Omental fat pad (tissue), 4 donors: Measurements from ENCODE around the gene OR8D1. TPM values are rescaled to one million over a fixed set of nuclear protein-coding genes. Genes with fewer than 3 reads are reported as not detected.

Source experiments
- ATAC-seq: fragments of 150-250 bp; one replicate; pipeline ENCODE4 v1.9.1; 2016; ENCODE audit warnings: mild to moderate bottlenecking, moderate library complexity; ENCODE audit not compliant: low FRiP score
- DNase-seq: peaks from one replicate; pipeline ENCODE4 v3.0.0-alpha.2; 2019; ENCODE audit warnings: low spot score
- CTCF ChIP-seq, 3 donors: fragments of 450-650 bp; IDR thresholded peaks; one replicate each; pipeline ENCODE4 v1.5.1; 2016 to 2017; ENCODE audit warnings: antibody characterized with exemption in 3 of 3, mild to moderate bottlenecking in 3 of 3, moderate library complexity in 2 of 3
- total RNA-seq, 4 donors: library from RNA; depleted of rRNA; stranded (reverse); fragments of >200 nt; gene quantifications; one replicate each; pipeline ENCODE4 v1.1.0, GENCODE V29; 2016

The OR8D1 gene
- total RNA-seq, 4 donors from 2014 or later = not detected

GRCh38 chr11:124311670-124312069, 2.1 kb downstream of the OR8D1 start:
- TF ChIP-seq CTCF (IDR thresholded peaks at IDR 0.05) = no peak
- ATAC-seq (no peak), DNase-seq (no peak)

- ATAC-seq (no peak), DNase-seq (no peak)
- no peak for TF ChIP-seq CTCF (IDR thresholded peaks at IDR 0.05)
Observed at GRCh38 chr11:124311269-124311668, 2.5 kb downstream of the OR8D1 start.

- no peak for DNase-seq
- no peak for ATAC-seq
- no peak for TF ChIP-seq CTCF (IDR thresholded peaks at IDR 0.05)
Observed at GRCh38 chr11:124310721-124311120, 3.0 kb downstream of the OR8D1 start.

GRCh38 chr11:124307093-124307492, 6.7 kb downstream of the OR8D1 start:
- TF ChIP-seq CTCF (IDR thresholded peaks at IDR 0.05) = no peak
- ATAC-seq (no peak), DNase-seq (no peak)

- no peak for TF ChIP-seq CTCF (IDR thresholded peaks at IDR 0.05)
- no peak for DNase-seq
- ATAC-seq = no peak
Observed at GRCh38 chr11:124302347-124303125, 11.2 kb downstream of the OR8D1 start.

GRCh38 chr11:124301548-124301947, 12.2 kb downstream of the OR8D1 start:
- ATAC-seq = no peak

More at GRCh38 chr11:124301548-124301947, 12.2 kb downstream of the OR8D1 start:
- DNase-seq = no peak
- TF ChIP-seq CTCF (IDR thresholded peaks at IDR 0.05) = no peak
